Small intestine (tissue), 7 donors: Measurements from ENCODE around the gene P2RX6. TPM values are rescaled to one million over a fixed set of nuclear protein-coding genes. Genes with fewer than 3 reads are reported as not detected.
"Not testable (repeated sequence)": the region's sequence is repeated elsewhere in the genome, so short reads cannot be mapped to it uniquely, and the experiment has no call there.

Source experiments
- DNase-seq, 2 donors: peaks; one replicate each; pipeline versions ENCODE4 v3.0.0 to v3.0.0-alpha.2; 2013
- FAIRE-seq: peaks from 2 replicates; lab custom pipeline; 2012; peaks lifted over from hg19 to GRCh38; lab: Jason Lieb, UNC
- H3K27ac ChIP-seq, 3 donors: one replicate each; pipeline ENCODE4 v1.5.1; 2013; ENCODE audit warnings: low read length in 2 of 3, mild to moderate bottlenecking in 2 of 3, control low read depth in 1 of 3, inconsistent platforms in 1 of 3, low read depth in 1 of 3, moderate library complexity in 1 of 3
- H3K27me3 ChIP-seq, 3 donors: one replicate each; pipeline ENCODE4 v1.6.1; 2013; ENCODE audit warnings: low read length in 3 of 3, inconsistent platforms in 1 of 3; ENCODE audit not compliant: control insufficient read depth in 3 of 3, insufficient read depth in 3 of 3
- H3K36me3 ChIP-seq, 3 donors: one replicate each; pipeline ENCODE4 v1.6.1; 2013; ENCODE audit warnings: low read length in 3 of 3, inconsistent platforms in 1 of 3, low read depth in 1 of 3, mild to moderate bottlenecking in 1 of 3, moderate library complexity in 1 of 3; ENCODE audit not compliant: control insufficient read depth in 3 of 3, insufficient read depth in 2 of 3
- H3K4me1 ChIP-seq, 3 donors: one replicate each; pipeline ENCODE4 v1.6.1; 2013; ENCODE audit warnings: low read length in 2 of 3, inconsistent platforms in 1 of 3, low read depth in 1 of 3, mild to moderate bottlenecking in 1 of 3, moderate library complexity in 1 of 3; ENCODE audit not compliant: control insufficient read depth in 3 of 3, insufficient read depth in 2 of 3
- H3K4me3 ChIP-seq, 3 donors: one replicate each; pipeline ENCODE4 v1.5.1; 2013; ENCODE audit warnings: low read length in 3 of 3, control low read depth in 1 of 3, inconsistent platforms in 1 of 3, low read depth in 1 of 3, mild to moderate bottlenecking in 1 of 3, moderate library complexity in 1 of 3
- H3K9me3 ChIP-seq, 2 donors: one replicate each; pipeline ENCODE4 v1.6.1; 2013; ENCODE audit warnings: low read depth in 1 of 2, low read length in 1 of 2; ENCODE audit not compliant: control insufficient read depth in 2 of 2, insufficient read depth in 1 of 2
- WGBS, 3 donors: extraction: QIAGEN DNeasy Blood & Tissue Kit; methylation state at CpG; one replicate each; pipeline ENCODE4 v1.1.7; 2013; 5-methylcytosine and 5-hydroxymethylcytosine counted together
- polyA plus RNA-seq, 4 donors: library from polyadenylated mRNA; stranded (reverse) in 3 of 4; unstranded in 1 of 4; fragments of 200-250 nt in 3 of 4; fragments of 120-200 nt in 1 of 4; gene quantifications; one replicate each; pipeline versions ENCODE4 v1.2.1 to v1.2.3, GENCODE V29; 2013
- donor health status: healthy with polysubstance abuse.
- donor health status: control.
- donor health status: control.
- donor health status: Bipolar disorder and iron deficiency.
- donor health status: healthy.

P2RX6 gene
- polyA plus RNA-seq, 4 donors, result 0.62 to 0.84 TPM; not detected in 2

GRCh38 chr22:21038405-21038804 is 23.4 kb downstream of the P2RX6 start:
- Histone ChIP-seq H3K9me3 (no peaks in the 10 kb centered on the region), H3K36me3 (no peaks in the 10 kb centered on the region), H3K4me1 (peaks cover 0 to 16% (median 0%) of the 10 kb centered on the region in 3 donors), H3K4me3 (no peak overlapping the region), H3K27ac (peak overlapping the region in 1 of 3 donors; percentile 89), H3K27me3 (peaks cover 0 to 2% (median 0%) of the 10 kb centered on the region in 3 donors)
- 39 to 51% (median 46%) methylated on average over 2 of the region's 2 CpGs for WGBS, 3 donors
- DNase-seq (no peak), FAIRE-seq (no peak)

DNA sequence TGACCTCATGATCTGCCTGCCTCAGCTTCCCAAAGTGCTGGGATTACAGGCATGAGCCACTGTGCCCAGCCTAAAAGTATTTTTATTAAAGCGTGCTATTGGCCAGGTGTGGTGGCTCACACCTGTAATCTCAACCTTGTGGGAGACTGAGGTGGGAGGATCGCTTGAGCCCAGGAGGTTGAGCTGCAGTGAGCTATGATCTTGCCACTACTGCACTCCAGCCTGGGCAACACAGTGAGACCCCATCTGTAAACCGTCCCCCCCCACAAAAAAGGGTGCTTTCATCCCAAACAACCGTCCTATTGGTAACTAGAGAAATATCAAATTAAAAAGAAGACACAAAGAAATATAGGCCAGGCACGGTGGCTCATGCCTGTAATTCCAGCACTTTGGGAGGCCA is 24.2 kb downstream of the P2RX6 start:
- H3K36me3 ChIP-seq, H3K4me3 ChIP-seq, H3K27me3 ChIP-seq, FAIRE-seq, DNase-seq, H3K9me3 ChIP-seq, H3K27ac ChIP-seq: not testable (repeated sequence)
- 89 to 93% (median 90%) methylated on average over 5 of the region's 5 CpGs for WGBS, 3 donors
- peaks cover 0 to 23% (median 0%) of the 10 kb centered on the region in 3 donors for H3K4me1 ChIP-seq

DNA sequence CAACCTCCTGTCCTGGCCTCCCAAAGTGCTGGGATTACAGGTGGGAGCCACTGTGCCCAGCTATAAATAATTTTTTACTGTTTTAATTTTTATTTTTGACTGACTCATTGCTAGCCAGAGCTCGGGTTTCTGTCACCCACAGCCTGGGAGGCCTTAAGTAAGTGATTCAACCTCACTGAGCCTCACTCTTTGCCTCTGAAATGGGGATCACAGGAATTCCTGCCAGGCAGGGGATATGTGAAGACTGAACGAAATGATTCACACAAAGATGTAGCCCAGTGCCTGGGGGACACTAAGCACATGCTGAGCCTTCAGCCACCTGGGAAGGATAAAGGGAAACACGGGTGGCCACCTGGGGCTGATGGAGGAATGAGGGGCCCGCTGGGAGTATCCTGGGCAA is 27.0 kb downstream of the P2RX6 start:
- Histone ChIP-seq H3K4me1 (peaks cover 0 to 39% (median 2%) of the 10 kb centered on the region in 3 donors), H3K36me3 (no peaks in the 10 kb centered on the region), H3K27ac (no peak overlapping the region), H3K4me3 (no peak overlapping the region), H3K9me3 (no peaks in the 10 kb centered on the region), H3K27me3 (peaks cover 0 to 17% (median 0%) of the 10 kb centered on the region in 3 donors)
- DNase-seq (no peak), FAIRE-seq (no peak)
- 77 to 90% (median 79%) methylated on average over 4 of the region's 4 CpGs for WGBS, 3 donors

GRCh38 chr22:21042978-21043859 is 28.3 kb downstream of the P2RX6 start:
- Histone ChIP-seq H3K27ac (peak overlapping the region in 2 of 3 donors; percentile 8 to 47), H3K4me1 (peaks cover 0 to 32% (median 2%) of the 10 kb centered on the region in 3 donors), H3K36me3 (no peaks in the 10 kb centered on the region), H3K4me3 (no peak overlapping the region), H3K9me3 (no peaks in the 10 kb centered on the region), H3K27me3 (peaks cover 0 to 17% (median 0%) of the 10 kb centered on the region in 3 donors)
- WGBS, 3 donors, result 50 to 77% (median 55%) methylated on average over 6 of the region's 6 CpGs
- DNase-seq, result peak; percentile 68 to 78
- no peak for FAIRE-seq

GRCh38 chr22:21043860-21044535 is 29.0 kb downstream of the P2RX6 start:
- Histone ChIP-seq H3K4me1 (peaks cover 0 to 29% (median 2%) of the 10 kb centered on the region in 3 donors), H3K4me3 (no peak overlapping the region), H3K36me3 (no peaks in the 10 kb centered on the region), H3K9me3 (no peaks in the 10 kb centered on the region), H3K27ac (peak overlapping the region in 2 of 3 donors; percentile 17 to 47), H3K27me3 (peaks cover 0 to 17% (median 0%) of the 10 kb centered on the region in 3 donors)
- FAIRE-seq, result no peak
- no peak for DNase-seq
- 76 to 86% (median 78%) methylated on average over 14 to 15 of the region's 15 CpGs for WGBS, 3 donors

DNA sequence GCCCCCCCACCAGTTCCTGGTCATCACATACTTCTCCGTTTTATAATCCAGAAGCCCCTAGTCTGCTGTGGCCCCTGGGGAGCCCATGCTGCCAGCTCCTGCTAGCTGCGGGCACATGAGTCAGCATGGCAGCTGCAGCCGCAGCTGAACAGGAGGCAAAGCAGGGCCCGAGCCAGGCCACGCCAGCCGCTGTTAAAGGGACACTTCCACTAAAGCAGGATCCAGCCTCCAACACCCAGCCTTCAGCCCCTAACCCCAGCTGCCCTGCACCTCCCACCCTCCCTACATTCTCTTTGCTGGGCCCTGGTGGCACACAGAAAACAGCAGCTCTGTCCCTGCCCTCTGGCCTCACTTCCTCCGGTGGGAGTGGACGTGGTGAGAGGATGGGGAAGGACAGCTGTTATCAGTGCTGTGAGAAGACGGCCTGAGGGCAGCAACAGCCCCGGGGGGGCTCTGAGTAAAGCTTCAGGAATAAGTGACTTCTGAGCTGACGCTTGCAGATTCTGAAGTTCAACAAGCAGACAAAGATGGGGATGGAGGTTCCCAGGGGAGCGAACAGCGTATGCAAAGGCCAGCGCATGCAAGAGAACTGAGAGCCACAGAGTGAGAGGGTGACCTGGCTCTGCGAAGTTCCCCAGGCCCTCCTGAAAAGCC is 30.1 kb downstream of the P2RX6 start:
- WGBS, 3 donors, result 6 to 15% (median 11%) methylated on average over 15 of the region's 15 CpGs
- no peaks in the 10 kb centered on the region for H3K9me3 ChIP-seq
- H3K36me3 ChIP-seq, result no peaks in the 10 kb centered on the region
- H3K27ac ChIP-seq, result no peak overlapping the region
- DNase-seq, result peak in 1 of 2 donors; percentile 19
- peaks cover 0 to 29% (median 2%) of the 10 kb centered on the region in 3 donors for H3K4me1 ChIP-seq
- no peak for FAIRE-seq
- peak overlapping the region in 1 of 3 donors; percentile 44 for H3K4me3 ChIP-seq
- H3K27me3 ChIP-seq, result peaks cover 0 to 17% (median 0%) of the 10 kb centered on the region in 3 donors

DNA sequence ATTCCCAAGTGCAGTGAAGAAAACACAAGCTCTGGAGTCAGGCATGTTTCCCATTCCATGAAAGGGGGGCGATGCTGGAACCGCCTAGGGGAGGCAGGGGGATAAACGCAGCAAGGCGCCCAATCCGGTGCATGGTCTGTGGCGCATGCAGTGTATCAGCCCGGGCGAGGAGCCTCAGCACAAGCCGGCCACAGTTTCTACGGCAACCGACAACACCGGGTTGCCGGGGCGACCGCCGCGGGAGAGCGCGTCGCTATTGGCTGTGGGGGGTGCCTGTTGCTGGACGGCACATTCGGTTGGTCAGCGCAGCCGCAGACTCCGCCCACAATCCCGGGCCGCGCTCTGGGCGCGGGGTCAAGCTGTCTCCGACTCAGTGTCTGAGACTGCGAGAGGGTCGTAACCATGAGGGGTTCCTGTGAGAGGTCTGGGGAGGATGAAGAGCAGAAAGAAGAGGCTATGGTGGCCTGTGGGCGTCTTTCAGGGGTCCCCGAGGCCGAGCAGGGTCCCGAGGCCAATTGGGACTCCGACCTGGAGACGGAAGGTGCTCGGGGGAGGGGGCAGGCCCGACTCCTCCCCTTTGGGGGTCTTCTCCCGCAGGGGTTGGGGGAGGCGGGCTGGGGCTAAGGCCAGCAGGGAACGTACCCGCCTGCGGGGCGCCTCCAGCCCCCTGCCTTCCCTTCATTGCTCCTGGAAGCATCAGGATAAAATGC is 30.8 kb downstream of the P2RX6 start, which contains the start of gene LRRC74B:
LRRC74B (plus strand) TSS at position 362 of the 710 bp plus-strand sequence; CDS start at position 403, 41 bp downstream.
- FAIRE-seq, result no peak
- Histone ChIP-seq H3K36me3 (no peaks in the 10 kb centered on the region), H3K27me3 (peaks cover 0 to 17% (median 0%) of the 10 kb centered on the region in 3 donors), H3K4me3 (peak within 1 kb of the TSS in 1 of 3 donors; percentile 44), H3K9me3 (no peaks in the 10 kb centered on the region), H3K4me1 (peaks cover 0 to 29% (median 2%) of the 10 kb centered on the region in 3 donors), H3K27ac (peak within 1 kb of the TSS in 1 of 3 donors; percentile 22)
- whole genome bisulfite sequencing, 3 donors, result 7 to 11% (median 11%) methylated on average over 44 to 47 of the region's 47 CpGs
- DNase-seq, result peak; percentile 80 to 90
